Thyroid gland (tissue), 4 donors: Measurements from ENCODE around the gene ARHGAP10. TPM values are rescaled to one million over a fixed set of nuclear protein-coding genes. Genes with fewer than 3 reads are reported as not detected.

Experiments used
- DNase-seq, 2 donors: peaks; one replicate each; pipeline ENCODE4 v3.0.0-alpha.2; 2019
- H3K27ac ChIP-seq, 3 donors: fragments of 200-600 bp; sonication (generic); 1 replicate in 2 of 3; 2 replicates in 1 of 3; pipeline ENCODE4 v1.5.1; 2016 to 2019; ENCODE audit warnings: mild to moderate bottlenecking in 1 of 3, moderate library complexity in 1 of 3
- H3K27me3 ChIP-seq: fragments of 200-600 bp; sonication (generic); one replicate; pipeline ENCODE4 v1.5.1; 2019
- H3K36me3 ChIP-seq, 2 donors: fragments of 200-600 bp; sonication (generic); one replicate each; pipeline ENCODE4 v1.5.1; 2016 to 2019
- H3K4me1 ChIP-seq, 2 donors: fragments of 200-600 bp; sonication (generic); one replicate each; pipeline ENCODE4 v1.5.1; 2017 to 2019
- H3K4me3 ChIP-seq, 3 donors: fragments of 200-600 bp; sonication (generic); replicated peaks in 1 of 3; 1 replicate in 2 of 3; 2 replicates in 1 of 3; pipeline ENCODE4 v1.5.1; 2016; ENCODE audit warnings: mild to moderate bottlenecking in 1 of 3
- H3K9me3 ChIP-seq: fragments of 200-600 bp; sonication (generic); one replicate; pipeline ENCODE4 v1.5.1; 2017
- CTCF ChIP-seq, 6 experiments: fragments of 200-600 bp in 3 of 6; fragments of 450-650 bp in 3 of 6; sonication (generic) in 3 of 6; IDR thresholded peaks; one replicate each; pipeline ENCODE4 v1.5.1; 2016 to 2019; ENCODE audit warnings: antibody characterized with exemption in 6 of 6, mild to moderate bottlenecking in 2 of 6, inconsistent platforms in 1 of 6, moderate library complexity in 1 of 6
- POLR2A ChIP-seq, 2 donors: fragments of 450-650 bp; IDR thresholded peaks; one replicate each; pipeline ENCODE4 v1.6.1; 2017; ENCODE audit warnings: antibody characterized with exemption in 2 of 2, mild to moderate bottlenecking in 2 of 2, moderate library complexity in 1 of 2
- WGBS, 2 donors: methylation state at CpG; one replicate each; pipeline ENCODE4 v1.1.5; 2017; 5-methylcytosine and 5-hydroxymethylcytosine counted together
- intact Hi-C: fragments of 100-400 bp; cut with DNase I; formaldehyde crosslinking; loops from one replicate; pipeline ENCODE4 v1.15.1; 2023
- total RNA-seq, 4 donors: library from RNA; depleted of rRNA; stranded (reverse); fragments of >200 nt; gene quantifications; one replicate each; pipeline ENCODE4 v1.2.3, GENCODE V29; 2016

ARHGAP10 gene
- total RNA-seq, 4 donors from 2014 or later: 39.5 to 78.4 (median 42.0) TPM

- intact Hi-C loops: no loop called here
- no peaks in the 10 kb centered on the region for H3K9me3 ChIP-seq
- H3K4me3 ChIP-seq: peak overlapping the region in 1 of 3 donors; percentile 77
- no peaks in the 10 kb centered on the region for H3K27me3 ChIP-seq
- H3K4me1 ChIP-seq: peaks cover 9 to 35% of the 10 kb centered on the region in 2 donors
- H3K27ac ChIP-seq: peak overlapping the region in 2 of 3 donors; percentile 93 to 94
- 33 to 38% methylated on average over 5 of the region's 5 CpGs for WGBS, 2 donors
- no peaks in the 10 kb centered on the region for H3K36me3 ChIP-seq
- TF ChIP-seq CTCF (IDR thresholded peaks at IDR 0.05) (no peak), POLR2A (IDR thresholded peaks at IDR 0.05) (peak in 1 of 2 donors; percentile 19)
- peak; percentile 24 to 33 for DNase-seq
Measured at GRCh38 chr4:147733716-147734344, 1.9 kb downstream of the ARHGAP10 start.

- 89 to 91% methylated on average over 3 of the region's 3 CpGs for WGBS, 2 donors
- H3K9me3 ChIP-seq: no peaks in the 10 kb centered on the region
- no peak overlapping the region for H3K4me3 ChIP-seq
- H3K4me1 ChIP-seq: peaks cover 9 to 35% of the 10 kb centered on the region in 2 donors
- TF ChIP-seq CTCF (IDR thresholded peaks at IDR 0.05) (no peak), POLR2A (IDR thresholded peaks at IDR 0.05) (no peak)
- no peaks in the 10 kb centered on the region for H3K27me3 ChIP-seq
- no peak for DNase-seq
- peak overlapping the region in 1 of 3 donors; percentile 94 for H3K27ac ChIP-seq
- no peaks in the 10 kb centered on the region for H3K36me3 ChIP-seq
- intact Hi-C loops: no loop called here
Measured at GRCh38 chr4:147734496-147734895, 2.6 kb downstream of the ARHGAP10 start.

GRCh38 chr4:147735413-147736301, 3.8 kb downstream of the ARHGAP10 start:
- intact Hi-C loops: no loop called here
- Histone ChIP-seq H3K9me3 (no peaks in the 10 kb centered on the region), H3K4me1 (peaks cover 9 to 35% of the 10 kb centered on the region in 2 donors), H3K4me3 (no peak overlapping the region), H3K36me3 (no peaks in the 10 kb centered on the region), H3K27ac (no peak overlapping the region), H3K27me3 (no peaks in the 10 kb centered on the region)
- DNase-seq: no peak
- WGBS, 2 donors: 83 to 84% methylated on average over 6 of the region's 6 CpGs
- TF ChIP-seq POLR2A (IDR thresholded peaks at IDR 0.05): no peak

GRCh38 chr4:147736458-147736857, 4.6 kb downstream of the ARHGAP10 start:
- intact Hi-C loops: no loop called here
- TF ChIP-seq CTCF (IDR thresholded peaks at IDR 0.05) (no peak), POLR2A (IDR thresholded peaks at IDR 0.05) (no peak)
- no peaks in the 10 kb centered on the region for H3K9me3 ChIP-seq

GRCh38 chr4:147737623-147738022, 5.7 kb downstream of the ARHGAP10 start:
- Histone ChIP-seq H3K4me1 (peaks cover 9 to 35% of the 10 kb centered on the region in 2 donors), H3K36me3 (no peaks in the 10 kb centered on the region)
- intact Hi-C loops: no loop called here

More at GRCh38 chr4:147736458-147736857, 4.6 kb downstream of the ARHGAP10 start:
- H3K27ac ChIP-seq: no peak overlapping the region
- peaks cover 9 to 35% of the 10 kb centered on the region in 2 donors for H3K4me1 ChIP-seq
- H3K4me3 ChIP-seq: no peak overlapping the region
- no peaks in the 10 kb centered on the region for H3K27me3 ChIP-seq
- H3K36me3 ChIP-seq: no peaks in the 10 kb centered on the region
- no peak for DNase-seq
- WGBS, 2 donors: 76 to 84% methylated on average over 3 of the region's 3 CpGs

More at GRCh38 chr4:147737623-147738022, 5.7 kb downstream of the ARHGAP10 start:
- H3K4me3 ChIP-seq: no peak overlapping the region
- no peak for DNase-seq
- H3K9me3 ChIP-seq: no peaks in the 10 kb centered on the region
- TF ChIP-seq POLR2A (IDR thresholded peaks at IDR 0.05) (no peak), CTCF (IDR thresholded peaks at IDR 0.05) (no peak)
- no peak overlapping the region for H3K27ac ChIP-seq
- no peaks in the 10 kb centered on the region for H3K27me3 ChIP-seq
- 92 to 95% methylated on average over 2 of the region's 2 CpGs for WGBS, 2 donors
